GM21723 (cell line): ENCODE data around the gene TMEM135.
"Not testable (repeated sequence)": the region's sequence is repeated elsewhere in the genome, so short reads cannot be mapped to it uniquely, and the experiment has no call there.

Source experiments
- ATAC-seq: cut with Tn5 transposase; IDR thresholded peaks from one replicate; pipeline ENCODE4 v1.9.1; 2021; ENCODE audit warnings: mild to moderate bottlenecking, moderate library complexity; ENCODE audit not compliant: unreplicated experiment

Gene TMEM135

GRCh38 chr11:87139475-87139874 is 101.7 kb downstream of the TMEM135 start:
- no peak for ATAC-seq

- no peak for ATAC-seq
Measured at GRCh38 chr11:87141322-87141721, 103.6 kb downstream of the TMEM135 start.

- no peak for ATAC-seq
Measured at GRCh38 chr11:87141980-87142514, 104.3 kb downstream of the TMEM135 start.

GRCh38 chr11:87142594-87142993 is 104.9 kb downstream of the TMEM135 start:
- ATAC-seq: no peak

GRCh38 chr11:87143641-87144040 is 105.9 kb downstream of the TMEM135 start:
- no peak for ATAC-seq

- no peak for ATAC-seq
Measured at GRCh38 chr11:87144252-87144651, 106.5 kb downstream of the TMEM135 start.

GRCh38 chr11:87148749-87149148 is 111.0 kb downstream of the TMEM135 start:
- no peak for ATAC-seq

GRCh38 chr11:87149782-87150181 is 112.0 kb downstream of the TMEM135 start:
- ATAC-seq: not testable (repeated sequence)

- ATAC-seq: no peak
Measured at GRCh38 chr11:87150936-87151335, 113.2 kb downstream of the TMEM135 start.

GRCh38 chr11:87154246-87154645 is 116.5 kb downstream of the TMEM135 start:
- no peak for ATAC-seq

GRCh38 chr11:87156970-87157369 is 119.2 kb downstream of the TMEM135 start:
- ATAC-seq: no peak

GRCh38 chr11:87169076-87169475 is 131.3 kb downstream of the TMEM135 start:
- ATAC-seq: not testable (repeated sequence)

GRCh38 chr11:87173185-87174039 is 135.7 kb downstream of the TMEM135 start:
- ATAC-seq: no peak

- no peak for ATAC-seq
Measured at GRCh38 chr11:87174870-87175269, 137.1 kb downstream of the TMEM135 start.

- ATAC-seq: no peak
Measured at GRCh38 chr11:87176044-87176443, 138.3 kb downstream of the TMEM135 start.

GRCh38 chr11:87179621-87180020 is 141.9 kb downstream of the TMEM135 start:
- no peak for ATAC-seq

- ATAC-seq: no peak
Measured at GRCh38 chr11:87180742-87181141, 143.0 kb downstream of the TMEM135 start.

GRCh38 chr11:87181143-87181542 is 143.4 kb downstream of the TMEM135 start:
- ATAC-seq: no peak

- no peak for ATAC-seq
Measured at GRCh38 chr11:87185228-87185627, 147.5 kb downstream of the TMEM135 start.

GRCh38 chr11:87187076-87187475 is 149.3 kb downstream of the TMEM135 start:
- no peak for ATAC-seq

- no peak for ATAC-seq
Measured at GRCh38 chr11:87187930-87188329, 150.2 kb downstream of the TMEM135 start.

GRCh38 chr11:87188396-87188795 is 150.7 kb downstream of the TMEM135 start:
- ATAC-seq: not testable (repeated sequence)
